ENCODE results near the gene C16orf54.
"Not testable (repeated sequence)": the region's sequence is repeated elsewhere in the genome, so short reads cannot be mapped to it uniquely, and the experiment has no call there.

Gene C16orf54

GRCh38 chr16:29707160-29707559, 38.6 kb downstream of the C16orf54 start:
- not testable (repeated sequence) for DNase-seq

DNA sequence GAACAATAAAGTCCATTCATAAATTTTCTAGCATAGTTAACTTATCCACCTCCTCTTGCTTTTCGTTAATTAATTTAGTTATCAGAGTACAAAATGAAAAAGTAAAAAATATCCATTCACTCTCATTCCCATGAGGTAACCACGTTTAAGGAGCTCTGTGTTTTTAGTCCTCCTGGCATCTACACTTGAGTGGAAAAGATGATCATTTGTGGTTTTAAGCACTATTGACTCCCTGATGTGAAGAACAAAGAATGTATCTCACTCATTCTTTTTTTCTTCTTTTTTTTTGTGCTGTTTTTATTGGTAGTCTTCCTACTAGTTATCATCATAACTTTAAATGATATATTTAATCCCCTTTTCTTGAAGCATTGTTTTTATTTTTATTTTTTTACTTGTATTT, 40.8 kb downstream of the C16orf54 start:
- DNase-seq = no peak

DNA sequence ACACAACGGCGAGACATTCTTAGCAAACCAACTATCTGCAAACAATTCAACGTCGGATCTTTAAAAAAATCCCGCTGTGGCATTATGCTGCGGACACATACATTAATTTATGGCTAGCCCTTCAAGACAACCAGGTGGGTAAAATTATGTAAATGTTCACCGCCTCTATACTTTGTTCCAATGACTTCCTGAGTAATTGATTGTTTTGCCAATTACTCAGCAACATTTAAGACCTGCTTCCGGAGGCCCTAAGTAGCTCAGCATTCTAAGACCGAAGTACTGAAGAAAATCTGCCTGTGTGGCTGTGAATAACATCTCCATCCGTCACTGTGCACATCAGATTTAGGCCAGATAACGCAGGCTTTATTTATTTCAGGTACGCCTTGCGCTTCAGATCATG, 43.5 kb downstream of the C16orf54 start:
- no peak for DNase-seq

GRCh38 chr16:29701214-29701555, 44.6 kb downstream of the C16orf54 start:
- DNase-seq = no peak

DNA sequence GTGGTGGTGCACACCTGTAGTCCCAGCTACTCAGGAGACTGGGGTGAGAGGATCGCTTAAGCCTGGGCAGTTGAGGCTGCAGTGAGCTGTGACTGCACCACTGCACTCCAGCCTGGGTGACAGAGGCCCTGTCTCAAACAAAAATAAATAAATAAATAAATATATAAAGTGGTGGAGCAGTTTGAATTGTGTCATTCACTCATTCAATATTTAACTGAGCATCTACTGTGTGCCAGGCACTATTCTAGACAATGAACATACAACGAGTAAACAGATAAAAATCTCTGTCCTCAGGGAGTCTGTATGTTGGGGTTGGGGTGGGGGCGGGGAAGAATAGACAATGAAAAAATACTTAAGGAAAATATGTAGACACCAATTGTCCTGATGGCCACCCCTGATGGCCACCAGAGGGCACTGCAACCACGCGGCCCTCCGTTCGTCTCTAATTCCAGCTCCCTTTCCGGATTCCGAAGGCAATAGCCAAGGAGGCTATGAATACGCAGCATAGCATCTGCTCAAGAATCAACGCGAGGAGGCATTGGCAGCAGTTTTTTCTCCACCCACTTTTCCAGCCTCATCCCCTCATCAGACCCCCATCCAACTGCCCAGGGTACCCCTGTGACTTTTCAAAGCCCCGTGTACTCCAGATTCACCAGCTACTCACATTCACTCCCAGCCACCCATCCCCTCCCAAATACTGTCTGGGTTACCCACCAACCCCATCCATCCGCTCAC, 45.4 kb downstream of the C16orf54 start:
- DNase-seq = peak; percentile 82 to 92

- no peak for DNase-seq
These were observed 46.2 kb downstream of the C16orf54 start for GRCh38 chr16:29699324-29700219.

- DNase-seq = no peak
These were observed 47.1 kb downstream of the C16orf54 start for GRCh38 chr16:29698484-29699323.

DNA sequence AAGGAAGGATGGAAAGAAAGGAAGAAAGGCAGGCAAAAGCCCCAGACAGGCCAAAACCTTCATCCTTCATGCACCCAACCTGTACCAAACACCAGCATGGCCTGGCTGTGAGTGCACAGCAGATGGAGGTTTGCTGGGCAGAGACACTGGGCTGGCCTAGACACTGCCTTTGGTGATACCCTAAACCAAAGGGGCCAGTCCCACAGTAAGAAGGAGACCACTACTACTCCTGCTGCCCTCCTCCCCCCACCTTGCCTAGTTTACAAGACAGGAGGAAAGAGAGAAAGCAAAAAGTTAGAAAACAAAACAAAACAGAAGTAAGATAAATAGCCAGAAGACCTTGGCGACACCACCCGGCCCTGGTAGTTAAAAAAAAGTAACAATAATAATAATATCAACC, 47.7 kb downstream of the C16orf54 start:
- DNase-seq = no peak

DNA sequence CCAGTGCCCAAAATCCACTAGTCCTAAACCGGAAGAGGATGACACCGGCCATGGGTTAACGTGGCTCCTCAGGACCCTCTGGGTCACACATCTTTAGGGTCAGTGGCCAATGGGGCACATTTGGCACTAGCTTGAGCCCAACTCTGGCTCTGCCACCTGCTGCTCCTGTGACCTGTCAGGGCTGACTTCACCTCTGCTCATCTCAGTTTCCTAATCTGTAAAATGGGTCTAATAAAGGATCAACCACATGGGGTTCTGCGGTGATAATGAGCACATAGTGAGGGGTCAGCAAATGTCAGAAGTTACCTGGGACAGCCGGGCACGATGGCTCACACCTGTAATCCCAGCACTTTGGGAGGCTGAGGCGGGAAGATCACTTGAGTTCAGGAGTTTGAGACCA, 48.4 kb downstream of the C16orf54 start:
- DNase-seq = no peak

DNA sequence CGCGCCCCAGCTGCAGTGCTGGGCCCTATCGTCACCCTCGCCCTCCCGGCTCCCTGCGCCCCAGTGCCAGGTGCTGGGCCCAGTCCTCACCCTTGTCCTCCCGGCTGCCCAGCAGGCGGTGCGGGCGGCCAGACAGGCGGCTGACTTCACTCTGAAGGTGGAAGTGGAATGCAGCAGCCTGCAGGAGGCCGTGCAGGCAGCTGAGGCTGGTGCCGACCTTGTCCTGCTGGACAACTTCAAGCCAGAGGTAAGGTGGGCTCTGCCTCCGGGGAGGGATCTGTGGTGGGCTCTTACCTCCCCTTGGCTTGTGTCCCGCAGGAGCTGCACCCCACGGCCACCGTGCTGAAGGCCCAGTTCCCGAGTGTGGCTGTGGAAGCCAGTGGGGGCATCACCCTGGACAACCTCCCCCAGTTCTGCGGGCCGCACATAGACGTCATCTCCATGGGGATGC, 48.9 kb downstream of the C16orf54 start:
- no peak for DNase-seq

GRCh38 chr16:29695675-29696074, 50.1 kb downstream of the C16orf54 start:
- DNase-seq = not testable (repeated sequence)

DNA sequence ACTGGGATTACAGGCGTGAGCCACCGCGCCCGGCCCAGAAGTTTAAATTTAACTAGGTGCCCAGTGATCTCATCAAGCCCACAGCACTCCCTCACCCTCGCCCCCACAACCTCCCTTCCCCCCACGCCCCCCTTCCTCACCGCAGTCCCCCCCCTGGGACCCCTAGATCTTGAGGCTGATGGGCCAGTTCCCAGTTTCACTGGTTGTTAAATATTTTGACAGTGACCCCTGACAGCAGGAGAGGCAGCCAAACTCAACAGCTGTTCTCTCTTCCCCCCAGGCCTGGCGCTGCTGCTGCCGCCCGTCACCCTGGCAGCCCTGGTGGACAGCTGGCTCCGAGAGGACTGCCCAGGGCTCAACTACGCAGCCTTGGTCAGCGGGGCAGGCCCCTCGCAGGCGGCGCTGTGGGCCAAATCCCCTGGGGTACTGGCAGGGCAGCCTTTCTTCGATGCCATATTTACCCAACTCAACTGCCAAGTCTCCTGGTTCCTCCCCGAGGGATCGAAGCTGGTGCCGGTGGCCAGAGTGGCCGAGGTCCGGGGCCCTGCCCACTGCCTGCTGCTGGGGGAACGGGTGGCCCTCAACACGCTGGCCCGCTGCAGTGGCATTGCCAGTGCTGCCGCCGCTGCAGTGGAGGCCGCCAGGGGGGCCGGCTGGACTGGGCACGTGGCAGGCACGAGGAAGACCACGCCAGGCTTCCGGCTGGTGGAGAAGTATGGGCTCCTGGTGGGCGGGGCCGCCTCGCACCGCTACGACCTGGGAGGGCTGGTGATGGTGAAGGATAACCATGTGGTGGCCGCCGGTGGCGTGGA, 51.2 kb downstream of the C16orf54 start:
- DNase-seq = no peak

DNA sequence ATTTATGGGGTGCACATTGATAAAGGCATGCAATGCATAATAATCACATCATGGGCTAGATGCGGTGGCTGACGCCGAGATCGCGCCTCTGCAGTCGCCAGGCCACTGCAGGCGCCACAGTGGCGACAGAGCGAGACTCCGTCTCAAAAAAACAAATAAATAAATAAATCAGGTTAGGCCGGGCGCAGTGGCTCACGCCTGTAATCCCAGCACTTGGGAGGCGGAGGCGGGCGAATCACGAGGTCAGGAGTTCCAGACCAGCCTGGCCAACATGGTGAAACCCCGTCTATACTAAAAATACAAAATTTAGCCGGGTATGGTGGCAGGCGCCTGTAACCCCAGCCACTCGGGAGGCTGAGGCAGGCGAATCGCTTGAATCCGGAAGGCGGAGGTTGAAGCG, 53.2 kb downstream of the C16orf54 start:
- not testable (repeated sequence) for DNase-seq

Measured in NCI-H526 (cell line).